K562 (cell line): ENCODE results near the gene ABI3BP. TPM values are rescaled to one million over a fixed set of nuclear protein-coding genes. Genes with fewer than 3 reads are reported as not detected.

ENCODE experiments used
- ATAC-seq: fragments of 200-7000 bp; cut with Tn5 transposase; 3 replicates; pipeline ENCODE4 v1.9.1; 2020; ENCODE audit warnings: moderate library complexity
- BruUV-seq: library from RNA; stranded (reverse); fragments of 400-500 nt; replicated peaks from 2 replicates; lab custom pipeline; 2021; lab: Mats Ljungman, UMichigan
- CTCF ChIA-PET: fragments of 300-600 bp; formaldehyde crosslinking; extraction: SDS; loops from one replicate; lab custom pipeline; 2021; ENCODE audit warnings: low intra/inter-chr PET ratio; lab: Yijun Ruan, JAX
- POLR2A ChIA-PET: fragments of 300-600, 350-650 bp; sonication (Branson Sonifier 250); formaldehyde crosslinking; extraction: SDS; loops from one replicate; lab custom pipeline; 2021; ENCODE audit warnings: antibody characterized with exemption, inconsistent platforms; lab: Yijun Ruan, JAX
- DNase-seq, 4 experiments: peaks; one replicate each; pipeline versions ENCODE4 v3.0.0 to v3.0.0-alpha.2; 2011 to 2018; ENCODE audit warnings: low spot score in 3 of 4, mixed read lengths in 3 of 4; ENCODE audit errors: extremely low read depth in 1 of 4
- FAIRE-seq: peaks from 2 replicates; lab custom pipeline; 2011; peaks lifted over from hg19 to GRCh38; lab: Jason Lieb, UNC
- H2AFZ ChIP-seq: 2 replicates; pipeline ENCODE4 v1.6.0; 2011; ENCODE audit warnings: low read depth, low read length, control low read depth, inconsistent platforms
- H3K27ac ChIP-seq: fragments of 200-600 bp; 3 replicates; pipeline ENCODE4 v1.8.0; 2011; ENCODE audit warnings: low read depth, mild to moderate bottlenecking, control low read depth, inconsistent platforms, low read length, moderate library complexity, mixed read lengths; ENCODE audit errors: extremely low read depth
- H3K27me3 ChIP-seq, 2 experiments: fragments of 300-600 bp in 1 of 2; 2 replicates in 1 of 2; 3 replicates in 1 of 2; pipeline versions ENCODE4 v1.6.0 to v1.8.0; 2011; ENCODE audit warnings: inconsistent platforms in 2 of 2, low read length in 2 of 2, mild to moderate bottlenecking in 1 of 2, mixed read lengths in 1 of 2, moderate library complexity in 1 of 2; ENCODE audit not compliant: control insufficient read depth in 2 of 2, insufficient read depth in 2 of 2
- H3K36me3 ChIP-seq: fragments of 300-600 bp; 3 replicates; pipeline ENCODE4 v1.8.0; 2011; ENCODE audit warnings: mild to moderate bottlenecking, low read length, inconsistent platforms; ENCODE audit not compliant: control insufficient read depth, insufficient read depth
- H3K4me1 ChIP-seq, 2 experiments: fragments of 200-600 bp in 1 of 2; replicated peaks in 1 of 2; 2 replicates in 1 of 2; 3 replicates in 1 of 2; pipeline versions ENCODE4 v1.5.1 to v1.8.0; 2011; ENCODE audit warnings: inconsistent platforms in 2 of 2, low read length in 2 of 2, mild to moderate bottlenecking in 1 of 2, mixed read lengths in 1 of 2, moderate library complexity in 1 of 2; ENCODE audit not compliant: control insufficient read depth in 2 of 2, insufficient read depth in 2 of 2
- H3K4me2 ChIP-seq: 2 replicates; pipeline ENCODE4 v1.6.1; 2011; ENCODE audit warnings: low read length, control low read depth, inconsistent platforms, mixed read lengths; ENCODE audit not compliant: insufficient read depth
- H3K4me3 ChIP-seq: fragments of 200-600 bp; sonication (generic), shearing (Covaris generic); 2 replicates; pipeline ENCODE4 v1.5.1; 2016; ENCODE audit warnings: control low read depth, inconsistent platforms
- H3K79me2 ChIP-seq: fragments of 200-600 bp; 3 replicates; pipeline ENCODE4 v1.8.0; 2011; ENCODE audit warnings: low read length, inconsistent platforms; ENCODE audit not compliant: control insufficient read depth, insufficient read depth
- H3K9ac ChIP-seq, 2 experiments: 2 replicates each; pipeline versions ENCODE4 v1.6.0 to v1.6.1; 2011; ENCODE audit warnings: low read depth in 2 of 2, low read length in 2 of 2, control low read depth in 1 of 2, inconsistent platforms in 1 of 2, mild to moderate bottlenecking in 1 of 2, mixed read lengths in 1 of 2; ENCODE audit not compliant: insufficient read depth in 1 of 2
- H3K9me1 ChIP-seq: one replicate; pipeline ENCODE4 v1.6.0; 2011; ENCODE audit warnings: inconsistent platforms, mild to moderate bottlenecking, low read length, moderate library complexity; ENCODE audit not compliant: control insufficient read depth, insufficient read depth
- H3K9me3 ChIP-seq: replicated peaks from 2 replicates; pipeline ENCODE4 v1.5.1; 2011; ENCODE audit warnings: low read depth, low read length, inconsistent platforms; ENCODE audit not compliant: control insufficient read depth, insufficient read depth
- H4K20me1 ChIP-seq: replicated peaks from 2 replicates; pipeline ENCODE4 v1.6.1; 2011; ENCODE audit warnings: low read length, inconsistent platforms, mixed read lengths; ENCODE audit not compliant: control insufficient read depth, insufficient read depth
- EGR1 ChIP-seq: fragments of 450-650 bp; conservative IDR thresholded peaks from 2 replicates; pipeline ENCODE4 v1.6.1; 2017; ENCODE audit warnings: mild to moderate bottlenecking
- GABPB1 ChIP-seq: sonication (generic); formaldehyde crosslinking; IDR thresholded peaks from 2 replicates; pipeline ENCODE4 v1.8.0; 2022; ENCODE audit warnings: mild to moderate bottlenecking, missing genetic modification reagents
- HDAC3 ChIP-seq: fragments of 450-650 bp; IDR thresholded peaks from 2 replicates; pipeline ENCODE4 v1.6.1; 2018; ENCODE audit warnings: borderline replicate concordance, mild to moderate bottlenecking, moderate library complexity; ENCODE audit not compliant: partially characterized antibody
- HINFP ChIP-seq: fragments of 450-650 bp; conservative IDR thresholded peaks from 2 replicates; pipeline ENCODE4 v1.6.1; 2016; ENCODE audit warnings: missing genetic modification characterization, low read depth, mild to moderate bottlenecking, control low read depth, missing compliant biosample characterization
- JUN ChIP-seq, 2 experiments: sonication (generic) in 1 of 2; formaldehyde crosslinking in 1 of 2; IDR thresholded peaks; 2 replicates each; pipeline versions ENCODE4 v1.6.1 to v1.8.0; 2012 to 2022; ENCODE audit warnings: borderline replicate concordance in 2 of 2, mild to moderate bottlenecking in 2 of 2, improper control_type of control experiment in 1 of 2, low read depth in 1 of 2, low read length in 1 of 2, missing genetic modification reagents in 1 of 2
- PPARD ChIP-seq: fragments of 250-450 bp; sonication (Bioruptor Pico); IDR thresholded peaks from 2 replicates; pipeline ENCODE4 v1.8.0; 2022; ENCODE audit warnings: inconsistent platforms, mild to moderate bottlenecking, moderate library complexity
- SRSF9 ChIP-seq: fragments of 200-400 bp; formaldehyde crosslinking; IDR thresholded peaks from 2 replicates; pipeline ENCODE4 v1.6.1; 2017; ENCODE audit warnings: low read depth, low read length, borderline replicate concordance
- ZNF274 ChIP-seq: IDR thresholded peaks from 2 replicates; pipeline ENCODE4 v1.6.1; 2011; ENCODE audit warnings: low read depth, mild to moderate bottlenecking, low read length, moderate library complexity, borderline replicate concordance
- ZZZ3 ChIP-seq: fragments of 450-650 bp; IDR thresholded peaks from 2 replicates; pipeline ENCODE4 v1.6.1; 2016; ENCODE audit warnings: antibody characterized with exemption, mild to moderate bottlenecking, moderate library complexity
- WGBS: fragments of 100-300 bp; shearing (Covaris generic); methylation state at CpG from one replicate; pipeline ENCODE4 v1.1.6; 2016; ENCODE audit warnings: low coverage, mixed read lengths; ENCODE audit not compliant: insufficient coverage; ENCODE audit errors: missing lambda C conversion rate; 5-methylcytosine and 5-hydroxymethylcytosine counted together
- in situ Hi-C: fragments of 300-500 bp; cut with MboI; formaldehyde crosslinking; loops from 4 replicates; pipeline ENCODE4 v1.15.0; 2018; ENCODE audit warnings: inconsistent platforms, mixed read lengths
- intact Hi-C: fragments of 100-400 bp; cut with micrococcal nuclease; formaldehyde crosslinking; loops from 2 replicates; pipeline ENCODE4 v1.14.2; 2022
- polyA plus RNA-seq, 8 experiments: library from polyadenylated mRNA; depleted of rRNA in 4 of 8; stranded (reverse) in 5 of 8; unstranded in 3 of 8; fragments of >200 nt; fragmentation: Nextera tagmentation in 2 of 8; fragmentation: Illumina TruSeq in 1 of 8; extraction: Ambion mirVana in 2 of 8; extraction: Trizol in 1 of 8; gene quantifications; 2 replicates each; pipeline versions ENCODE4 v1.2.1 to v1.2.3, GENCODE V29; 2011 to 2014; ENCODE audit warnings: inconsistent platforms in 1 of 8, missing spikeins in 1 of 8
- total RNA-seq, 7 experiments: library from RNA; depleted of rRNA in 6 of 7; stranded (reverse); fragments of >200 nt in 6 of 7; fragmentation: Illumina TruSeq in 2 of 7; extraction: Trizol in 2 of 7; gene quantifications; 2 replicates each; pipeline versions ENCODE4 v1.2.1 to v1.2.3, GENCODE V29; 2011 to 2021; ENCODE audit warnings: low replicate concordance in 1 of 7
- TF ChIP-seq, protein P1 (sequence below): sonication (generic); formaldehyde crosslinking; IDR thresholded peaks from 2 replicates; pipeline ENCODE4 v1.8.1; 2022; ENCODE audit warnings: missing genetic modification reagents
- TF ChIP-seq, protein P2 (sequence below): fragments of 250-450 bp; sonication (Bioruptor Pico); IDR thresholded peaks from 2 replicates; pipeline ENCODE4 v1.9.0; 2021; ENCODE audit warnings: mild to moderate bottlenecking, inconsistent platforms
- TF ChIP-seq, protein P3 (sequence below): fragments of 450-650 bp; formaldehyde crosslinking; IDR thresholded peaks from 2 replicates; pipeline ENCODE4 v1.4.0; 2022; ENCODE audit warnings: mild to moderate bottlenecking, moderate library complexity
- TF ChIP-seq, protein P4 (sequence below): fragments of 250-450 bp; sonication (Bioruptor Pico); IDR thresholded peaks from 2 replicates; pipeline ENCODE4 v1.4.0; 2020; ENCODE audit warnings: mild to moderate bottlenecking

Gene ABI3BP
- total and polyA plus RNA-seq, 9 of the 15 experiments (the other 6 are each of a cell fraction or from before 2014, with no cell fraction given) = 0.01 to 0.24 (median 0.06) TPM; not detected in 5

DNA sequence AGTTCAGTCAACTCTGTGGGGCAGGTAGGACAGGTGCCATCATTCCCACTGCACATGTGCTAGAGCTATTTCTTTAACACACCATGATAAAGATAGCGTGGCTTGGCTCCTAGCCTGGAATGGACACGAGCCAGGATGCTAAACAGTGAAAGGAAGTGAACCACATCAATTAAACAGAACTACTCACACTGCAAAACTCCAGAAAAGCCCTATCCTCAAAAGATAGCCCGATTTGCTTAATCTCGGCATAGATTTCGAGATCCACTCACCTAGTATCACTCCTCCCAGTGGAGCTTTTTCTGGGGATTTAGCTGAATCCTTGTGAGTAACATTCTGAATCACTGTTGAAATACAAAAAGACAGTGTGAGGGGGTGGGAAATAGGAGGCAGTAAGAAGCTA is 118.0 kb downstream of the ABI3BP start:
- in situ Hi-C loops = no loop called here
- no peak overlapping the region for H3K4me3 ChIP-seq
- FAIRE-seq = no peak
- TF ChIP-seq, protein P1, sequence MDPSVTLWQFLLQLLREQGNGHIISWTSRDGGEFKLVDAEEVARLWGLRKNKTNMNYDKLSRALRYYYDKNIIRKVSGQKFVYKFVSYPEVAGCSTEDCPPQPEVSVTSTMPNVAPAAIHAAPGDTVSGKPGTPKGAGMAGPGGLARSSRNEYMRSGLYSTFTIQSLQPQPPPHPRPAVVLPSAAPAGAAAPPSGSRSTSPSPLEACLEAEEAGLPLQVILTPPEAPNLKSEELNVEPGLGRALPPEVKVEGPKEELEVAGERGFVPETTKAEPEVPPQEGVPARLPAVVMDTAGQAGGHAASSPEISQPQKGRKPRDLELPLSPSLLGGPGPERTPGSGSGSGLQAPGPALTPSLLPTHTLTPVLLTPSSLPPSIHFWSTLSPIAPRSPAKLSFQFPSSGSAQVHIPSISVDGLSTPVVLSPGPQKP (CRISPR knock-in tag) = no peak
- TF ChIP-seq ZNF274 (no peak), HINFP (tag) (no peak), PPARD (CRISPR knock-in tag) (no peak), SRSF9 (no peak), HDAC3 (no peak), EGR1 (no peak), GABPB1 (no peak), ZZZ3 (no peak), JUN (IDR thresholded peaks at IDR 0.05; ENCODE audit: borderline replicate concordance, low read depth, low read length) (no peak), JUN (CRISPR knock-in tag; IDR thresholded peaks at IDR 0.05; ENCODE audit: borderline replicate concordance) (no peak)
- TF ChIP-seq, protein P2, sequence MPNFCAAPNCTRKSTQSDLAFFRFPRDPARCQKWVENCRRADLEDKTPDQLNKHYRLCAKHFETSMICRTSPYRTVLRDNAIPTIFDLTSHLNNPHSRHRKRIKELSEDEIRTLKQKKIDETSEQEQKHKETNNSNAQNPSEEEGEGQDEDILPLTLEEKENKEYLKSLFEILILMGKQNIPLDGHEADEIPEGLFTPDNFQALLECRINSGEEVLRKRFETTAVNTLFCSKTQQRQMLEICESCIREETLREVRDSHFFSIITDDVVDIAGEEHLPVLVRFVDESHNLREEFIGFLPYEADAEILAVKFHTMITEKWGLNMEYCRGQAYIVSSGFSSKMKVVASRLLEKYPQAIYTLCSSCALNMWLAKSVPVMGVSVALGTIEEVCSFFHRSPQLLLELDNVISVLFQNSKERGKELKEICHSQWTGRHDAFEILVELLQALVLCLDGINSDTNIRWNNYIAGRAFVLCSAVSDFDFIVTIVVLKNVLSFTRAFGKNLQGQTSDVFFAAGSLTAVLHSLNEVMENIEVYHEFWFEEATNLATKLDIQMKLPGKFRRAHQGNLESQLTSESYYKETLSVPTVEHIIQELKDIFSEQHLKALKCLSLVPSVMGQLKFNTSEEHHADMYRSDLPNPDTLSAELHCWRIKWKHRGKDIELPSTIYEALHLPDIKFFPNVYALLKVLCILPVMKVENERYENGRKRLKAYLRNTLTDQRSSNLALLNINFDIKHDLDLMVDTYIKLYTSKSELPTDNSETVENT (CRISPR knock-in tag) = no peak
- TF ChIP-seq, protein P3, sequence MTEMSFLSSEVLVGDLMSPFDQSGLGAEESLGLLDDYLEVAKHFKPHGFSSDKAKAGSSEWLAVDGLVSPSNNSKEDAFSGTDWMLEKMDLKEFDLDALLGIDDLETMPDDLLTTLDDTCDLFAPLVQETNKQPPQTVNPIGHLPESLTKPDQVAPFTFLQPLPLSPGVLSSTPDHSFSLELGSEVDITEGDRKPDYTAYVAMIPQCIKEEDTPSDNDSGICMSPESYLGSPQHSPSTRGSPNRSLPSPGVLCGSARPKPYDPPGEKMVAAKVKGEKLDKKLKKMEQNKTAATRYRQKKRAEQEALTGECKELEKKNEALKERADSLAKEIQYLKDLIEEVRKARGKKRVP (CRISPR knock-in tag) = no peak
- TF ChIP-seq, protein P4, sequence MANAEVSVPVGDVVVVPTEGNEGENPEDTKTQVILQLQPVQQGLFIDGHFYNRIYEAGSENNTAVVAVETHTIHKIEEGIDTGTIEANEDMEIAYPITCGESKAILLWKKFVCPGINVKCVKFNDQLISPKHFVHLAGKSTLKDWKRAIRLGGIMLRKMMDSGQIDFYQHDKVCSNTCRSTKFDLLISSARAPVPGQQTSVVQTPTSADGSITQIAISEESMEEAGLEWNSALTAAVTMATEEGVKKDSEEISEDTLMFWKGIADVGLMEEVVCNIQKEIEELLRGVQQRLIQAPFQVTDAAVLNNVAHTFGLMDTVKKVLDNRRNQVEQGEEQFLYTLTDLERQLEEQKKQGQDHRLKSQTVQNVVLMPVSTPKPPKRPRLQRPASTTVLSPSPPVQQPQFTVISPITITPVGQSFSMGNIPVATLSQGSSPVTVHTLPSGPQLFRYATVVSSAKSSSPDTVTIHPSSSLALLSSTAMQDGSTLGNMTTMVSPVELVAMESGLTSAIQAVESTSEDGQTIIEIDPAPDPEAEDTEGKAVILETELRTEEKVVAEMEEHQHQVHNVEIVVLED (CRISPR knock-in tag) = no peak

More for the DNA sequence above, 118.0 kb downstream of the ABI3BP start:
- ChIA-PET CTCF (no interaction called here), POLR2A (no interaction called here)
- intact Hi-C loops = loop anchor here (10.0 kb wide), 1 partner anchor 80 kb away; no protein-coding TSS in a partner anchor
- H2AFZ ChIP-seq = no peak overlapping the region
- no peak overlapping the region for H3K27ac ChIP-seq
- H3K9me3 ChIP-seq = no peaks in the 10 kb centered on the region
- H3K9ac ChIP-seq = no peak overlapping the region
- no peaks in the 10 kb centered on the region for H3K79me2 ChIP-seq
- H3K9me1 ChIP-seq = no peaks in the 10 kb centered on the region
- H3K27me3 ChIP-seq = no peaks in the 10 kb centered on the region
- BruUV-seq = no TSS peak
- DNase-seq (no peak), ATAC-seq (no peak)
- no peaks in the 10 kb centered on the region for H4K20me1 ChIP-seq
- H3K4me1 ChIP-seq = no peaks in the 10 kb centered on the region
- 0% methylated on average over 5 of the region's 5 CpGs for WGBS
- H3K36me3 ChIP-seq = no peaks in the 10 kb centered on the region
- no peak overlapping the region for H3K4me2 ChIP-seq
